ENCODE data around the gene OR5J2. TPM values are rescaled to one million over a fixed set of nuclear protein-coding genes. Genes with fewer than 3 reads are reported as not detected.
"Not testable (repeated sequence)": the region's sequence is repeated elsewhere in the genome, so short reads cannot be mapped to it uniquely, and the experiment has no call there.

OR5J2 gene
- total RNA-seq, 2 experiments from 2014 or later = not detected

GRCh38 chr11:56219735-56220134 lies 43.3 kb downstream of the OR5J2 start:
- peaks cover 29% of the 10 kb centered on the region for H3K9me3 Mint-ChIP-seq
- H3K36me3 Mint-ChIP-seq (ENCODE audit: low read depth); CTCF ChIA-PET; H3K4me1 Mint-ChIP-seq; POLR2A ChIA-PET; DNase-seq; H3K27me3 Mint-ChIP-seq; H3K4me3 Mint-ChIP-seq; H3K27ac Mint-ChIP-seq: not testable (repeated sequence)

Other genes starting within 250 kb of the OR5J2 start
- gene OR5I1, start 240.2 kb upstream of the OR5J2 start, total RNA-seq = not detected
- gene OR10AG1, start 206.7 kb upstream of the OR5J2 start, total RNA-seq = not detected
- not detected for gene OR5F1, start 182.0 kb upstream of the OR5J2 start, total RNA-seq
- gene OR5AS1, start 149.0 kb upstream of the OR5J2 start, total RNA-seq = not detected
- gene OR8I2, start 83.3 kb upstream of the OR5J2 start, total RNA-seq = not detected
- gene OR8H2, start 72.9 kb upstream of the OR5J2 start, total RNA-seq = not detected
- gene OR8H3, start 54.2 kb upstream of the OR5J2 start, total RNA-seq = not detected
- not detected for gene OR8J3, start 36.4 kb upstream of the OR5J2 start, total RNA-seq
- gene OR8K5, start 16.3 kb upstream of the OR5J2 start, total RNA-seq = not detected
- not detected for gene OR5T2, start 57.6 kb downstream of the OR5J2 start, total RNA-seq
- not detected for gene OR5T3, start 75.6 kb downstream of the OR5J2 start, total RNA-seq
- gene OR5T1, start 97.5 kb downstream of the OR5J2 start, total RNA-seq = not detected
- gene OR8H1, start 115.6 kb downstream of the OR5J2 start, total RNA-seq = not detected
- not detected for gene OR8K3, start 138.5 kb downstream of the OR5J2 start, total RNA-seq
- gene OR8K1, start 169.4 kb downstream of the OR5J2 start, total RNA-seq = not detected
- not detected for gene OR8J1, start 177.7 kb downstream of the OR5J2 start, total RNA-seq
- not detected for gene OR8U1, start 199.0 kb downstream of the OR5J2 start, total RNA-seq
- not detected for gene OR5AL1, start 236.1 kb downstream of the OR5J2 start, total RNA-seq

Data from activated CD4-positive, alpha-beta memory T cell treated with anti-CD3 and anti-CD28 coated beads, Interleukin-2, amount 10 ng/mL, durations not matched to agents 7 days and 5 days (primary cell).